Cardiac fibroblast (primary cell): Measurements from ENCODE around the gene ABHD6.

Experiments
- DNase-seq, 2 donors: peaks; one replicate each; pipeline versions ENCODE4 v3.0.0 to v3.0.0-alpha.2; 2010; ENCODE audit warnings: low read depth in 2 of 2
- H3K4me3 ChIP-seq, 2 donors: replicated peaks in 1 of 2; 1 replicate in 1 of 2; 2 replicates in 1 of 2; pipeline ENCODE4 v1.5.1; 2011; ENCODE audit warnings: low read depth in 2 of 2, low read length in 2 of 2, mild to moderate bottlenecking in 2 of 2, moderate library complexity in 1 of 2
- CTCF ChIP-seq: IDR thresholded peaks from one replicate; pipeline ENCODE4 v1.5.1; 2011; ENCODE audit warnings: low read depth, mild to moderate bottlenecking, low read length, inconsistent platforms

Gene ABHD6

GRCh38 chr3:58237238-58237940 is at the start of gene ABHD6:
TSS of gene ABHD6 (plus strand) at chr3:58237792. CDS start at chr3:58256587, 18,795 bp downstream.
- H3K4me3 ChIP-seq, result peak within 1 kb of the TSS; percentile 86 to 96
- TF ChIP-seq CTCF, result peak; percentile 9
- DNase-seq, result peak; percentile 70

GRCh38 chr3:58188173-58188564 is 49.4 kb upstream of the ABHD6 start:
- no peak for TF ChIP-seq CTCF
- no peak overlapping the region for H3K4me3 ChIP-seq
- DNase-seq, result no peak

GRCh38 chr3:58188921-58189451 is 48.6 kb upstream of the ABHD6 start:
- H3K4me3 ChIP-seq, result no peak overlapping the region
- TF ChIP-seq CTCF, result no peak
- no peak for DNase-seq

GRCh38 chr3:58189691-58190090 is 47.9 kb upstream of the ABHD6 start:
- TF ChIP-seq CTCF, result no peak
- no peak overlapping the region for H3K4me3 ChIP-seq
- DNase-seq, result no peak

- no peak for DNase-seq
- TF ChIP-seq CTCF, result no peak
- no peak overlapping the region for H3K4me3 ChIP-seq
These were observed 47.3 kb upstream of the ABHD6 start for GRCh38 chr3:58190291-58190690.

- TF ChIP-seq CTCF, result no peak
- no peak for DNase-seq
- H3K4me3 ChIP-seq, result no peak overlapping the region
These were observed 46.7 kb upstream of the ABHD6 start for GRCh38 chr3:58190882-58191281.
